Natural killer cell (primary cell): ENCODE measurements around the gene CAPS2. TPM values are rescaled to one million over a fixed set of nuclear protein-coding genes. Genes with fewer than 3 reads are reported as not detected.

Experiments
- ATAC-seq, 3 donors: fragments of 150-1000 bp in 2 of 3; fragments of 200-7000 bp in 1 of 3; cut with Tn5 transposase; 1 replicate in 1 of 3; 2 replicates in 2 of 3; pipeline ENCODE4 v1.10.0; 2021; ENCODE audit warnings: mild to moderate bottlenecking in 2 of 3, moderate library complexity in 2 of 3
- DNase-seq, 2 donors: peaks; one replicate each; pipeline versions ENCODE4 v3.0.0 to v3.0.0-alpha.2; 2013 to 2021; ENCODE audit warnings: mixed read lengths in 1 of 2
- H3K27ac ChIP-seq: one replicate; pipeline ENCODE4 v1.5.1; 2013; ENCODE audit warnings: mild to moderate bottlenecking, low read length
- H3K27me3 ChIP-seq: one replicate; pipeline ENCODE4 v1.6.1; 2013; ENCODE audit warnings: low read length; ENCODE audit not compliant: control insufficient read depth, insufficient read depth
- H3K36me3 ChIP-seq: one replicate; pipeline ENCODE4 v1.6.1; 2013; ENCODE audit warnings: low read length; ENCODE audit not compliant: control insufficient read depth, insufficient read depth
- H3K4me1 ChIP-seq: one replicate; pipeline ENCODE4 v1.6.1; 2013; ENCODE audit warnings: low read length; ENCODE audit not compliant: control insufficient read depth, insufficient read depth
- H3K4me3 ChIP-seq: one replicate; pipeline ENCODE4 v1.5.1; 2013; ENCODE audit warnings: low read length
- H3K9me3 ChIP-seq: one replicate; pipeline ENCODE4 v1.6.1; 2013; ENCODE audit warnings: low read length; ENCODE audit not compliant: control insufficient read depth, insufficient read depth
- H3K27ac Mint-ChIP-seq, 2 donors: one replicate each; pipeline ENCODE4 v1.8.0; 2022; ENCODE audit warnings: mild to moderate bottlenecking in 2 of 2, mixed read lengths in 2 of 2, moderate library complexity in 1 of 2
- H3K27me3 Mint-ChIP-seq, 2 donors: one replicate each; pipeline ENCODE4 v1.8.0; 2022; ENCODE audit warnings: low read depth in 2 of 2, mixed read lengths in 2 of 2
- H3K36me3 Mint-ChIP-seq: one replicate; pipeline ENCODE4 v1.8.0; 2022; ENCODE audit warnings: mixed read lengths
- H3K4me1 Mint-ChIP-seq, 2 donors: one replicate each; pipeline ENCODE4 v1.8.0; 2022; ENCODE audit warnings: mixed read lengths in 2 of 2
- H3K4me3 Mint-ChIP-seq: one replicate; pipeline ENCODE4 v1.8.0; 2022; ENCODE audit warnings: mild to moderate bottlenecking, moderate library complexity, mixed read lengths
- H3K9me3 Mint-ChIP-seq, 2 donors: one replicate each; pipeline ENCODE4 v1.8.0; 2022; ENCODE audit warnings: mixed read lengths in 2 of 2
- CTCF ChIP-seq: fragments of 200-600 bp; IDR thresholded peaks from one replicate; pipeline ENCODE4 v1.8.0; 2022; ENCODE audit warnings: antibody characterized with exemption
- whole genome bisulfite sequencing: methylation state at CpG from one replicate; pipeline ENCODE4 v1.1.7; 2013; ENCODE audit warnings: missing lambda C conversion rate; ENCODE audit not compliant: insufficient coverage; 5-methylcytosine and 5-hydroxymethylcytosine counted together
- intact Hi-C: fragments of 100-400 bp; cut with micrococcal nuclease; formaldehyde crosslinking; loops from one replicate; pipeline ENCODE4 v1.14.2; 2022
- total RNA-seq, 4 donors: library from RNA; stranded (reverse); fragments of 120-200 nt in 1 of 4; gene quantifications; one replicate each; pipeline versions ENCODE4 v1.2.3 to v1.2.4, GENCODE V29; 2013 to 2022

The CAPS2 gene
- total RNA-seq, 3 donors from 2014 or later (not counting 1 experiment from before 2014, with no cell fraction given): 9.2 to 9.6 (median 9.5) TPM

GRCh38 chr12:75269209-75269608 is 60.9 kb downstream of the CAPS2 start:
- intact Hi-C loops: no loop called here
- H3K9me3 Mint-ChIP-seq: peaks cover 2 to 4% of the 10 kb centered on the region in 2 donors
- Histone ChIP-seq H3K27me3 (no peaks in the 10 kb centered on the region), H3K9me3 (no peaks in the 10 kb centered on the region), H3K36me3 (no peaks in the 10 kb centered on the region), H3K27ac (no peak overlapping the region), H3K4me1 (no peaks in the 10 kb centered on the region), H3K4me3 (no peak overlapping the region)
- H3K36me3 Mint-ChIP-seq: no peaks in the 10 kb centered on the region
- ATAC-seq: no peak
- H3K27me3 Mint-ChIP-seq: peaks cover 0 to 3% of the 10 kb centered on the region in 2 donors
- no peak overlapping the region for H3K4me3 Mint-ChIP-seq
- no peak for TF ChIP-seq CTCF
- WGBS: 80% methylated on average over 2 of the region's 2 CpGs
- no peak overlapping the region for H3K27ac Mint-ChIP-seq
- H3K4me1 Mint-ChIP-seq: no peaks in the 10 kb centered on the region
- DNase-seq: no peak

GRCh38 chr12:75260316-75260715 is 69.8 kb downstream of the CAPS2 start:
- Mint-ChIP-seq H3K9me3 (peaks cover 0 to 4% of the 10 kb centered on the region in 2 donors), H3K4me1 (no peaks in the 10 kb centered on the region), H3K36me3 (no peaks in the 10 kb centered on the region), H3K4me3 (no peak overlapping the region), H3K27ac (no peak overlapping the region), H3K27me3 (no peaks in the 10 kb centered on the region)
- TF ChIP-seq CTCF: no peak
- H3K27ac ChIP-seq: no peak overlapping the region
- H3K27me3 ChIP-seq: no peaks in the 10 kb centered on the region
- no peaks in the 10 kb centered on the region for H3K36me3 ChIP-seq
- no peak overlapping the region for H3K4me3 ChIP-seq
- H3K4me1 ChIP-seq: no peaks in the 10 kb centered on the region
- no peak for DNase-seq
- no peaks in the 10 kb centered on the region for H3K9me3 ChIP-seq
- 56% methylated on average over 1 of the region's 2 CpGs for WGBS
- intact Hi-C loops: no loop called here
- no peak for ATAC-seq

GRCh38 chr12:75259143-75259542 is 71.0 kb downstream of the CAPS2 start:
- Histone ChIP-seq H3K4me1 (no peaks in the 10 kb centered on the region), H3K4me3 (no peak overlapping the region), H3K36me3 (no peaks in the 10 kb centered on the region), H3K27me3 (no peaks in the 10 kb centered on the region), H3K9me3 (no peaks in the 10 kb centered on the region), H3K27ac (no peak overlapping the region)
- peaks cover 0 to 4% of the 10 kb centered on the region in 2 donors for H3K9me3 Mint-ChIP-seq
- intact Hi-C loops: no loop called here
- WGBS: 100% methylated on average over 1 of the region's 1 CpG
- ATAC-seq: no peak
- no peak for TF ChIP-seq CTCF
- H3K27ac Mint-ChIP-seq: no peak overlapping the region
- no peak overlapping the region for H3K4me3 Mint-ChIP-seq
- H3K27me3 Mint-ChIP-seq: no peaks in the 10 kb centered on the region
- no peak for DNase-seq
- H3K4me1 Mint-ChIP-seq: no peaks in the 10 kb centered on the region
- H3K36me3 Mint-ChIP-seq: no peaks in the 10 kb centered on the region

- DNase-seq (peak in 1 of 2 donors; percentile 46), ATAC-seq (no peak)
- H3K27ac Mint-ChIP-seq: no peak overlapping the region
- Histone ChIP-seq H3K27me3 (no peaks in the 10 kb centered on the region), H3K36me3 (no peaks in the 10 kb centered on the region), H3K9me3 (no peaks in the 10 kb centered on the region), H3K4me3 (no peak overlapping the region), H3K4me1 (no peaks in the 10 kb centered on the region), H3K27ac (no peak overlapping the region)
- intact Hi-C loops: no loop called here
- H3K27me3 Mint-ChIP-seq: no peaks in the 10 kb centered on the region
- no peaks in the 10 kb centered on the region for H3K36me3 Mint-ChIP-seq
- H3K4me3 Mint-ChIP-seq: no peak overlapping the region
- TF ChIP-seq CTCF: no peak
- H3K4me1 Mint-ChIP-seq: no peaks in the 10 kb centered on the region
- peaks cover 3 to 14% of the 10 kb centered on the region in 2 donors for H3K9me3 Mint-ChIP-seq
- WGBS: 47% methylated on average over 2 of the region's 2 CpGs
These were observed 72.6 kb downstream of the CAPS2 start for GRCh38 chr12:75257510-75257909.
